H9 (cell line): ENCODE results near the gene EPHA8. TPM values are rescaled to one million over a fixed set of nuclear protein-coding genes. Genes with fewer than 3 reads are reported as not detected.
A peak's percentile ranks its signal among the peaks of the same experiment; 100 is the strongest.

ENCODE experiments used
- DNase-seq: peaks from one replicate; pipeline ENCODE4 v3.0.0-alpha.2; 2017
- H2AFZ ChIP-seq: one replicate; pipeline ENCODE4 v1.6.1; 2013; ENCODE audit warnings: mild to moderate bottlenecking, low read length, control low read depth, moderate library complexity
- H2AK5ac ChIP-seq: 2 replicates; pipeline ENCODE4 v1.6.1; 2013; ENCODE audit warnings: low read length, control low read depth, mixed read lengths; ENCODE audit not compliant: insufficient read length
- H2BK120ac ChIP-seq: one replicate; pipeline ENCODE4 v1.6.1; 2013; ENCODE audit warnings: low read depth, mild to moderate bottlenecking, low read length, control low read depth, inconsistent platforms; ENCODE audit not compliant: poor library complexity, severe bottlenecking
- H2BK12ac ChIP-seq: 2 replicates; pipeline ENCODE4 v1.6.1; 2013; ENCODE audit warnings: low read length, control low read depth, mixed read lengths, low read depth; ENCODE audit not compliant: insufficient read length
- H2BK15ac ChIP-seq: 2 replicates; pipeline ENCODE4 v1.6.1; 2013; ENCODE audit warnings: low read depth, low read length, control low read depth
- H2BK20ac ChIP-seq: one replicate; pipeline ENCODE4 v1.6.1; 2013; ENCODE audit warnings: low read depth, mild to moderate bottlenecking, low read length, control low read depth, inconsistent platforms; ENCODE audit not compliant: poor library complexity, severe bottlenecking
- H2BK5ac ChIP-seq: 2 replicates; pipeline ENCODE4 v1.6.1; 2013; ENCODE audit warnings: low read length, control low read depth, mixed read lengths; ENCODE audit not compliant: insufficient read length
- H3K14ac ChIP-seq: 2 replicates; pipeline ENCODE4 v1.6.1; 2013; ENCODE audit warnings: low read length, control low read depth; ENCODE audit not compliant: insufficient read depth
- H3K18ac ChIP-seq: 2 replicates; pipeline ENCODE4 v1.6.1; 2013; ENCODE audit warnings: low read depth, mild to moderate bottlenecking, mixed read lengths, low read length, control low read depth; ENCODE audit not compliant: insufficient read length
- H3K23ac ChIP-seq: 2 replicates; pipeline ENCODE4 v1.6.1; 2013; ENCODE audit warnings: low read length, control low read depth, mixed read lengths, low read depth; ENCODE audit not compliant: insufficient read length
- H3K23me2 ChIP-seq: 2 replicates; pipeline ENCODE4 v1.6.1; 2013; ENCODE audit warnings: low read depth, mild to moderate bottlenecking, mixed read lengths, low read length, control low read depth; ENCODE audit not compliant: insufficient read length, poor library complexity, severe bottlenecking
- H3K27ac ChIP-seq: 2 replicates; pipeline ENCODE4 v1.5.1; 2013; ENCODE audit warnings: low read length, control low read depth, mixed read lengths, low read depth; ENCODE audit not compliant: insufficient read length
- H3K27me3 ChIP-seq: 2 replicates; pipeline ENCODE4 v1.6.1; 2013; ENCODE audit warnings: low read length, control low read depth, inconsistent platforms; ENCODE audit not compliant: insufficient read depth
- H3K4ac ChIP-seq: 2 replicates; pipeline ENCODE4 v1.6.1; 2013; ENCODE audit warnings: low read depth, mild to moderate bottlenecking, control low read depth, inconsistent platforms, low read length, moderate library complexity
- H3K4me1 ChIP-seq: 2 replicates; pipeline ENCODE4 v1.6.1; 2013; ENCODE audit warnings: low read length, control low read depth, inconsistent platforms; ENCODE audit not compliant: insufficient read depth
- H3K4me2 ChIP-seq: 2 replicates; pipeline ENCODE4 v1.6.1; 2013; ENCODE audit warnings: low read length, control low read depth, mixed read lengths; ENCODE audit not compliant: insufficient read length, insufficient read depth
- H3K56ac ChIP-seq: 2 replicates; pipeline ENCODE4 v1.6.1; 2013; ENCODE audit warnings: low read depth, mild to moderate bottlenecking, mixed read lengths, low read length, control low read depth; ENCODE audit not compliant: insufficient read length
- H3K79me1 ChIP-seq: 2 replicates; pipeline ENCODE4 v1.6.1; 2013; ENCODE audit warnings: low read depth, mild to moderate bottlenecking, moderate library complexity, low read length, control low read depth, inconsistent platforms; ENCODE audit not compliant: insufficient read depth, poor library complexity, severe bottlenecking
- H3K79me2 ChIP-seq: 2 replicates; pipeline ENCODE4 v1.6.1; 2013; ENCODE audit warnings: low read length, control low read depth, inconsistent platforms; ENCODE audit not compliant: insufficient read depth
- H3K9ac ChIP-seq: 2 replicates; pipeline ENCODE4 v1.6.1; 2013; ENCODE audit warnings: low read length, control low read depth, mixed read lengths; ENCODE audit not compliant: insufficient read length; ENCODE audit errors: extremely low read depth
- H3K9me3 ChIP-seq: one replicate; pipeline ENCODE4 v1.6.1; 2013; ENCODE audit warnings: low read depth, low read length, inconsistent platforms; ENCODE audit not compliant: control insufficient read depth
- H3T11ph ChIP-seq: one replicate; pipeline ENCODE4 v1.6.1; 2013; ENCODE audit warnings: mild to moderate bottlenecking, low read length, control low read depth, inconsistent platforms
- H4K20me1 ChIP-seq: one replicate; pipeline ENCODE4 v1.6.1; 2013; ENCODE audit not compliant: control insufficient read depth, insufficient read length, insufficient read depth
- H4K5ac ChIP-seq: 2 replicates; pipeline ENCODE4 v1.6.1; 2013; ENCODE audit warnings: low read depth, mild to moderate bottlenecking, mixed read lengths, low read length, control low read depth; ENCODE audit not compliant: insufficient read length
- H4K8ac ChIP-seq: replicated peaks from 2 replicates; pipeline ENCODE4 v1.6.1; 2013; ENCODE audit warnings: low read length, control low read depth, mixed read lengths, low read depth; ENCODE audit not compliant: insufficient read length
- H4K91ac ChIP-seq: 2 replicates; pipeline ENCODE4 v1.6.1; 2013; ENCODE audit warnings: low read depth, mild to moderate bottlenecking, moderate library complexity, mixed read lengths, low read length, control low read depth; ENCODE audit not compliant: insufficient read length
- H3K27ac Mint-ChIP-seq, 3 experiments: 2 replicates in 2 of 3; 3 replicates in 1 of 3; pipeline ENCODE4 v1.8.0; 2020 to 2021; ENCODE audit warnings: mixed read lengths in 3 of 3, mild to moderate bottlenecking in 1 of 3, moderate library complexity in 1 of 3
- H3K27me3 Mint-ChIP-seq: 2 replicates; pipeline ENCODE4 v1.8.0; 2021; ENCODE audit warnings: low read depth, mild to moderate bottlenecking, moderate library complexity, mixed read lengths
- H3K36me3 Mint-ChIP-seq, 3 experiments: 2 replicates in 2 of 3; 3 replicates in 1 of 3; pipeline ENCODE4 v1.8.0; 2020 to 2021; ENCODE audit warnings: low read depth in 3 of 3, mixed read lengths in 3 of 3; ENCODE audit not compliant: insufficient read depth in 1 of 3
- H3K4me1 Mint-ChIP-seq, 2 experiments: 2 replicates each; pipeline ENCODE4 v1.8.0; 2020; ENCODE audit warnings: mixed read lengths in 2 of 2
- H3K4me3 Mint-ChIP-seq, 2 experiments: 2 replicates in 1 of 2; 3 replicates in 1 of 2; pipeline ENCODE4 v1.8.0; 2020 to 2021; ENCODE audit warnings: mild to moderate bottlenecking in 2 of 2, mixed read lengths in 2 of 2, moderate library complexity in 1 of 2
- H3K9me3 Mint-ChIP-seq, 2 experiments: 2 replicates in 1 of 2; 3 replicates in 1 of 2; pipeline ENCODE4 v1.8.0; 2020; ENCODE audit warnings: mild to moderate bottlenecking in 2 of 2, mixed read lengths in 2 of 2, moderate library complexity in 1 of 2
- CTCF ChIP-seq: fragments of 200-600 bp; sonication (generic); conservative IDR thresholded peaks from 3 replicates; pipeline ENCODE4 v1.8.0; 2021; ENCODE audit warnings: antibody characterized with exemption, mild to moderate bottlenecking
- WGBS: extraction: QIAGEN DNeasy Blood & Tissue Kit; methylation state at CpG from one replicate; pipeline ENCODE4 v1.1.7; 2013; ENCODE audit warnings: missing lambda C conversion rate, low lambda C conversion rate, mixed read lengths; ENCODE audit not compliant: insufficient read length; ENCODE audit errors: extremely low coverage; 5-methylcytosine and 5-hydroxymethylcytosine counted together
- total RNA-seq: library from RNA; stranded (reverse); gene quantifications from 2 replicates; pipeline ENCODE4 v1.2.1, GENCODE V29; 2021

The EPHA8 gene
- total RNA-seq, 1 experiment from 2014 or later = 3.4 TPM

DNA sequence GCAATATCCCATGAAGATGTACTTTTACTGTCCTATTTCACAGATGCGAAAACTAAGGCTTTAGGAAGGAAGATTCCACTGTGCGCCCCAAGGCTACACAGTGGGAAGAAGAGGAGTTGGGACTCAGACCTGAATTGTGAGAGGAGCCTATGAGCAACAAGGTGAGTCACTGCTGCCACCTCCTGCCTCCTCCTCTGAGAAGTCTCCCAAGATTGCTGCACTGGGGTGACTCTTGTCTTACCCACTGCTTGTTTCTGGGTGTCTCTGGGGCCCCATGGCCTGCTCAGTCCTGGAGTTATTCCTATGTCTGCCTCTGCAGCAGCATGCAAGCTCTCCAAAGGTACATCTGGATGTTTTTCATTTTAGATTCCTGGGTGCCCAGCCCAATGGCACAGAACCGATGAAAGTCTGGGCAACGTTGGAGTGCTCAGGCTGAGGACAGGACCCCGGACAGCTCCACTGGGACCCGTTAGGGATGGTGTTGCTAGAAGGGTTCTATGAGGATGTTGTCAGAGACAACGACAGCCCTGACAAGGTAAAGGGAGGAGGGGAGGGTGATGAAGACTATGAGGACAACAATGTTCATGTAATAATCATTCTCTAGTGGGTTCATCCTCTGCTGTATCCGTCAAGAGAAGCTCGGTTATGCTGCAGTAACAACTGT is 62.1 kb downstream of the EPHA8 start:
- H3K4ac ChIP-seq = no peak overlapping the region
- H3K9ac ChIP-seq = no peak overlapping the region
- no peak overlapping the region for H3K56ac ChIP-seq
- no peak overlapping the region for H3K27ac Mint-ChIP-seq
- H4K91ac ChIP-seq = no peak overlapping the region
- TF ChIP-seq CTCF = no peak
- H2AK5ac ChIP-seq = no peak overlapping the region
- no peaks in the 10 kb centered on the region for H3K36me3 Mint-ChIP-seq
- no peak overlapping the region for H4K8ac ChIP-seq
- H2BK5ac ChIP-seq = no peak overlapping the region
- peaks cover 11% of the 10 kb centered on the region for H3K27me3 Mint-ChIP-seq
- no peak overlapping the region for H3T11ph ChIP-seq
- no peaks in the 10 kb centered on the region for H4K20me1 ChIP-seq
- peaks cover 4% of the 10 kb centered on the region for H3K4me1 ChIP-seq
- H3K27ac ChIP-seq = no peak overlapping the region
- H3K4me1 Mint-ChIP-seq = peaks cover 45 to 51% of the 10 kb centered on the region in 2 experiments
- no peak overlapping the region for H2BK15ac ChIP-seq
- H3K79me1 ChIP-seq = no peaks in the 10 kb centered on the region
- H3K23me2 ChIP-seq = no peaks in the 10 kb centered on the region
- H3K14ac ChIP-seq = no peak overlapping the region
- H3K4me2 ChIP-seq = no peak overlapping the region
- WGBS = no CpG with 5 or more reads among the region's 9 CpGs
- no peak overlapping the region for H3K18ac ChIP-seq
- no peak overlapping the region for H2BK12ac ChIP-seq
- no peaks in the 10 kb centered on the region for H3K27me3 ChIP-seq
- H2AFZ ChIP-seq = no peak overlapping the region
- no peak overlapping the region for H2BK20ac ChIP-seq
- no peak overlapping the region for H2BK120ac ChIP-seq
- DNase-seq = peak; percentile 57
- no peak overlapping the region for H4K5ac ChIP-seq
- peaks cover 0 to 6% of the 10 kb centered on the region in 2 experiments; a peak in 1 of 5 replicates for H3K9me3 Mint-ChIP-seq
- H3K79me2 ChIP-seq = no peaks in the 10 kb centered on the region
- no peaks in the 10 kb centered on the region for H3K9me3 ChIP-seq
- H3K23ac ChIP-seq = no peak overlapping the region
- H3K4me3 Mint-ChIP-seq = no peak overlapping the region
